ENCODE measurements around the gene DYSF.

Gene DYSF

DNA sequence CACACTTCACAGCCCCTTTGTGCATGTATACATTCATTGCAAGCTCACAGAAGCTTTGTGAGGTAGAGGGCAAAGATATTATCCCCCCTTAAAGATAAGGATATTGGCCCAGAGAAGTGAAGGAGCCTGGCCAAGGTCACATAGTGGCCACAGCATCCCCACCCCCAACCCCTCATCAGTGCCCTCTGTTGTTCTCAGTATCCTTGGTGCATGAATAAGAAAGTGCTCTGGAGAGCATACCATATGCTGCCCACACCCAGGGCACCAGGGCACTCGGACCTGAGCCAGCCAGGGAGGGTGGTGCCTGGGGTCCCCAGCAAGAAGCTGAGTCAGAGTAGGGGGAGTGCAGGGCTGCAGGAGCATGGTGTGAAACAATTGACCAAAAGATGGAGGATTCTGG is 3.3 kb downstream of the DYSF start:
- DNase-seq (ENCODE audit: low read depth, low spot score) = peak; percentile 22

DNA sequence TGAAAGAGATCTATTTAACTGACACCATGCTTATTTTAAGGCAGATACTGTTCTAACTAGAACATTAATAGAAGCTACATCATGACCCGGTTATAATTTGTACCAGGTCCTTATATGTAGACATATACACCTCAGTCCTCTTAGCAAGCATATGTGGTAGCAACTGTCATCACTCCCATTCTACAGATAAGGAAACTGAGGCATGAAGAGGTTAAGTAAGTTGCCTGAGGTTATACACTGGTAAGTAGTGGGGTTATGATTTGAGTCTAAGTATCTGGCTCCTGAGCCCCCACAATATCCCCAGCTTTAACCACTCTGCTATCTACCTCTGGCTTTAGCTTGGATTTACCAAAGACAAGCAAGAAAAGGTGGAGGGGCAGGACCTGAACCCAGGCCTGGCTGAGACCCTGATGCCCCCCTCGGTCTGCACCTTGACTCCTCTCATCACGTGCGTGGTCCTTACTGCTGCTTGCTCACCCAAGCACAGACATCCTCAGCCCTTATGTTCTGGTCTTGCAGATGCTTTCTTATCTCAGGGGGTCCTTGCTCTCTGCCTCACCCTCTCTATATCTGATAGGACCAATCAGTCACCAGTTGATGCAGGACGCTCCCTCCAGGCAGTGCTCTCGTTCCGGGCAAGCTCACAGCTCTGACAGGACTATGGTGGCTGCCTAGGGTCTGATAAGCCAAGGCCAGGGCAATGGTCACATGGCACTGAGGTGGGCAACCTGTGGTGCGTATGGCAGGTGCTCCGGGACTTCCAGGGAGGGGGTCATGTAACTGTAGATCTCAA is 4.0 kb downstream of the DYSF start:
- DNase-seq (ENCODE audit: low read depth, low spot score) = no peak

DNA sequence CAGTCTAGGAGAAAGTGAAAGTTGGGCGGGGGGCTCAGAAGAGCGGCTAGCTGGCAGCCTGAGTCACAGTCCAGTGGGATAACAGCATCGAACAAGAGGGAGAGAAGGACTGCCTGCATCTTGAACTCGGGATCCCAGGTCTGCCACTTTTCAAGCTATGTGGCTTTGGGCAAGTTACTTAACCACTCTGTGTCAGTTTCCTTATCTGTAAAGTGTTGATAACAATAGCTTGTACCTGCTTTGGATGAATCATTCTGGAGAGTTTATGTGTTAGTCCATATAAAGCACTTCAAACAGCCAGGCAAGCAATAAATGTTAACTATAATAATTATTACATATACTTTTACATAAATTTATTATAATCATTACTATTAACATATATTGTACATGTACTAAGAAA is 4.6 kb downstream of the DYSF start:
- DNase-seq (ENCODE audit: low read depth, low spot score) = peak; percentile 10

DNA sequence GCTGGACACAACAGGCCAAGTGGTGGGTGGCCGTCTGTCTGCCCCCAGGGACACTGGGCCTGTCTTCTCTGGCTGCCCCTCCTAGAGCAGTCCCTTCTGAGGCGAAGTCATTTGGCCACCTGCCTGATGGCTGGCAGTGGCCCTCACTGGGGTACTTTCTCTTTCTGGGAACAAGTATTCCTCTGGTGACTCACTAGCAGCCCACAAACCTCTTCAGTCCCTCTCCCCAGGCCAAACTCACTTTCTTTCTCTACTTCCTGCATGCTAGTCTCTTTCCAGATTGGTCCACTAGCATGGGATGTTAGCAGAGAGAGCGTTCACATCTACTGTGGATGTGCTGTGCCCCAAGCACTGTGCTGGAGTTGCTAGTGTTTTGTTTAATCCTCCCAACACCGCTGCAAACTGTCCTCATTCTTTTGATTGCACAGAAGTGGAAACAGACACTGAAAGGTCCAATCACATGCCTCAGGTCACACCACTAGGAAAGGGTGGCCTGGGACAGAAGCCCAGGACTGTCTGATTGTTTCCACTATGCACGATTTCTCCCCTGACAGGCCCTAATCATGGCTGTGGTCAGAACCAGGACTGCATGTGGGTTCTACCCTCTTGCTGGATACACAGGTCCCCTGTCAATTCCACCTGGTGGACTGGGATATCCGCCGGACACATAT is 5.2 kb downstream of the DYSF start:
- DNase-seq (ENCODE audit: low read depth, low spot score) = peak; percentile 84

DNA sequence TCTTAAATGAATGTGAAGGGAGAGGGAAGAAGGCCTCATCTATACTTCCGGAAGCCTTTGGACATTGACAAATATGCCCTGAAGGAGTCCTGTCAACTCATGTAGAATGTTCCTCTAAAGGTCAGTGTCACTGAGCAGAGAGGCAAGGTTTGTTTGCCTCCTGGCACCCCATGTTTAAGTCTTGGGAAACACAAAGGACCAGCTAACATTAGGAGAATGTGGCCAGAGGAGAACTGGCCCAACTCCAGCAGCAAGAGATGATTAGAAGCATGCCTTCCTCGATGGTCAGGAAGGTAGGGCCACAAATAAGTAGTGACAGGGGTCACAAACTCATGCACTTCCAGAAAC is 5.7 kb downstream of the DYSF start:
- no peak for DNase-seq (ENCODE audit: low read depth, low spot score)

DNA sequence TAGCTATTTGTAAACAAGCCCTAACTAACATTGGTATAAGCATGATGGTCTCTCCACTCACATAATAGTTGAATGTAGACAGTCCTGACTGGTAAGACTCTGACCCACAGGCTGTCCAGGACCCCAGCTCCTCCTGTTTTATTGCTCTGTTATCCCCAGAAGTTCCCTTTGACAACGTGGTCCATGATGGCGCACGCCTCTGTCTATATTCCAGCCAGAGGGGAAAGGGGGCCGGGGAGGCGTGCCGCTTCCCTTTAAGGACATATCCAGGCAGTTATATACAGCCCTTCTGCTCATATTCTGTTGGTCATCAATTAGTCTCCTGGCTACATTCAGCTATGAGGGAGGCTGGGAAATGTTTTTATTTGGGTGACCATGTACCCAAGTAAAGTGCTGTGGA is 6.7 kb downstream of the DYSF start:
- no peak for DNase-seq (ENCODE audit: low read depth, low spot score)

DNA sequence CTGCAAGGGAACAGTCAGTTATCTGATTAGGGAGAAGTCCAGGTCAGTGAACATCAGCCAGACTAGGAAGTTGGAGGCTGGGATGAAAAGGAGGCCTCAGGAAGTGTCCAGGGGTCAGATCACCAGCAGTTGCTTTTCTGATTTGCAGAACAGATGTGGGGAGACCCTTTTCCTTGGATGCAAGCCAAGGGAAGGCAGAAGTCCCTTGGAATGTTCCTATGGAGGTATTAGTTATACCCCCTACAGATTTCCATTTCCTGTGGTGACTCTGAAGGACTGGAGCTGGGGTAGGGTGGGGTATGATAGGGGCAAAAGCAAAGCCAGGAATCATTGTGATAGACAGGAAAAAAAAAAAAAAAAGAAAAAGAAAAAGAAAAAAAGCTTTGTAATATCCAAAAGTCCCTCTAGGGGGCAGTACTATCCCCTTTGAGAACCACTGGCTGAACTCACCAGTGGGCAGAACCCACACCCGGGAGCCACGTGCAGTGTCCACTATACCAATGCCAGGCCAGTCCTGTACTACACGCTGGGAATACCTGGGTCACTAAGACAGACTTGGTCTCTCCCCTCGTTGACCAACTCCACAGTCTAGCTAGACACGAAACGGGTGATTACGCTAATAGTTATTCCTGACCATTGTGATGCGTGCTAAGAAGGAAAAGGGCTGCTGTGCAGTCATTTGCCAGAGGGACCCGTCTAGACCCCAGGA is 7.4 kb downstream of the DYSF start:
- DNase-seq (ENCODE audit: low read depth, low spot score) = no peak

DNA sequence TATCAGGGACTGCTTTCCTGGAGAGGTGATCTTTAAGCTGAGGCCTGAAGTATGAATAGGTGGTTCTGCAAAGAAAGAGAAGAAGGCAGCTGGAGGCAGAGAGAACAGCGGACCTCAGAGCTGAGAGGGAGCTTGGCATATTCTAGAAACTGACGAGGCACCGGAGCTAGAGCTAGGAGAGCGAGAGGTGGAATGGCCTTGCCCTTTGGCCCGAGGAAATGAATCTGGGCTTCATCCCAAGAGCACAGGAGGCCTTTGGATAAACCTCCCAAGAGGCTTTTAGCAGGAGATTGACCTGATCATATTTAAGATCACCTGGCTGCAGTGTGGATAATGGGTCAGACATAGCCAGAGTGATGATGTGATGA is 7.9 kb downstream of the DYSF start:
- DNase-seq (ENCODE audit: low read depth, low spot score) = no peak

DNA sequence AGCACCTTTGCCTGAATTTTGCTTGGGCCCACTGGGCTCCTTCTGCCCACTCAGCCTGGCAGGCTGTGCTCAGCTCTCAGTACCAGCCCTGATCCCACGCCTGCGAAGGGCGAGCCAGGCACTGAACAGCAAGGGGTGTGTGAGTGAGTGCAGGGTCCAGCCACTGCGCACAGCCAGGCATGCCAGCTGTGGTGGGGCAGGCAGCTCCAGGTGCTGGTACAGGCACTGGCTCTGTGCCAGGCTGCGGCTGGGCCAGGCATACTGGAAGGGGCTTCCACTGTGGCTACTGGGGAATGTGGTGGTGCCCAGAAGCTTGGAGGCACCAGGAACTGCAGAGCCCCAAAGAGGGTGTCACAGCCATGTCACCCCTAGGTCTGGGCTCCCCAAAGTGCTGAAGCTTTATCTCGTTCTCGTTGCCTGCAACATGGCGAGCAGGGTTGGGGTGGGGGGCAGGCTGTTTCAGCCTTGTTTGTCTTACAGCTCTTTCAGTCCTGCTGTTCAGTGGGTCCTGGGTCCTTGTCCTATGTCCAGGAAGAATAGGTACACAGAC is 8.8 kb downstream of the DYSF start:
- no peak for DNase-seq (ENCODE audit: low read depth, low spot score)

DNA sequence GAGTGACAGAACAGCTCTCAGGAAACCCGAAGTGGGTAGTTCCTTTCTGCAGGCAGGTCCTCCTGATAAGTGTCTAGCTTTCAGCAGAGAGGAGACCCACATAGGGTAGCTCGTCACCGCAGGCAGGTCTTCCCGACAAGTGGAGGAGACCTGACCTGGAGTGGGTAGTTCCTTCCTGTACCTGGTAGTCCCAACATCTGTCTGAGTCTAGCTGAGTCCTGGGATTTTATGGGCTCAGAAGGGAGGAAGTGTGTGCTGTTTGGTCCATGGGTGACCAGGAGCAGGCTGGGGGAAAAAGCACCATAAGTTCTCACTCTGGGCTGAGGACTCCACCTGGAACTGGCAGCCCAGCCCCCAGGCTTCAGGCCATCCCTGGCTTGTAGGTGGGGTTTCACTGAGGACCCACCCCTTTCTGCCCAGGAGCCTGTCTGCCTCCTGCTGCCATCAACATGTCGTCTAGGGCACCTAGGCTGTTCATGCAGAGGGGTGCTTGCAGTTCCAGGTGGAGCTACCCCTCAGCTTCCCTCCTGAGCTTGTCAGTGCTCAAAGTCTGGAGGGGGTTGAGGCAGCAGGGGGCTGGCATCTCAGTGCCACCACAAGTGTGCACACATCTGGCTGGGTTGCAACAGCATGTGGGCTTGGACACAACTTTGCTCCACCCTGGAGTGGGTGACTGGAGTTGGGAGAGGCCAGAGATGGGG is 9.4 kb downstream of the DYSF start:
- no peak for DNase-seq (ENCODE audit: low read depth, low spot score)

DNA sequence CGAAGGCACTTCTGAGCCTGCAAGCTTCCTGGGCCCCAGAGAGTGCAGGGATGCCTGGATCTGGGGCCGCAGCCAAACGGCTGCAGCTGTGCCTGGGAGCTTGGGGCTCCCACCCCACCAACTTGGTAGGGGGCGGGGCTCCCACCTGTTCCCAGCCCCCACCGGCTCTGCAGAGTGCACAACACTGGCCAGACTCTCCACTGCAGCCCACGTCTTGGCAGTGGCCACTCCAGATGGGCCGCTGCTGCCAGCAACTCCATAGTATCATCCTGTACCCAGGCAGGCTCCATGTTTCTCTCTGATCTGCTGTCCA is 9.9 kb downstream of the DYSF start:
- DNase-seq (ENCODE audit: low read depth, low spot score) = no peak

DNA sequence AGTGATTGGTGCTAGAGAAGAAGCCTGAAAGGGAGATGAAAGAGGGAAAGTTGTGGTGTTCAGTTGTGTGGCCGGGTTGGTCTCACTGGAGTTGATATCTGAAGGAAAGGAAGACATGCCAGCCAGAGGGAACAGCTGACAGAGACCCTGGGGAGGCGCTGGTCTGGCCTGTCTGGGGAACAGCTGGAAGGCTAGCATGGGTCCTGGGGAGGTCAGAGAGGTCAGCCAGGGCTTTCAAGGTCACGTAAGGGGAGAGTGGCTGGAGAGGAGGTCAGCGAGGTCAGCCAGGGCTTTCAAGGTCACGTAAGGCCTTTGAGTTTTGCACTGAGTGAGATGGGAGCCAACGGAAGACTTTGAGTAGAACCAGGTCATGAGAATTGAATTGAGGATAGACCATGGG is 11.0 kb downstream of the DYSF start:
- DNase-seq (ENCODE audit: low read depth, low spot score) = no peak

DNA sequence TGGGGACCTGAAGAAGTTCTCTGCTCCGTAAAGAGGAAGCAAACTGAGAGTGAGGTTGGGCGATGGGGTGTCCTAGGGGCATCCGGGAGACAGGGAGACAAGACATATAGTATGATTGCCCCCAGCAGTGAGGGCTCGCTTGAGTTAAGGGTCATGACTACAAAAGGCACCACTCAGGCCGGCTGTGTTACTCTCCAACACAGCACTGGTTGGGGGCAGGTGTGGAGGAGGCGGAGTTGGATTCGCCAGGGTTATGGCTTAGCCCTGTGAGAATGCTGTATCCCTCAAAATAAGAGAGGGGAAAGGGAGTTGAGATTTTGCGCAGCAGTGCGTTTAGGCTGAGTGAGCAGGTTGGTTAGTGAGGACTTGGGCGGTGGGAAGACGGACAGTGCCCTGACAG is 12.0 kb downstream of the DYSF start:
- DNase-seq (ENCODE audit: low read depth, low spot score) = no peak

DNA sequence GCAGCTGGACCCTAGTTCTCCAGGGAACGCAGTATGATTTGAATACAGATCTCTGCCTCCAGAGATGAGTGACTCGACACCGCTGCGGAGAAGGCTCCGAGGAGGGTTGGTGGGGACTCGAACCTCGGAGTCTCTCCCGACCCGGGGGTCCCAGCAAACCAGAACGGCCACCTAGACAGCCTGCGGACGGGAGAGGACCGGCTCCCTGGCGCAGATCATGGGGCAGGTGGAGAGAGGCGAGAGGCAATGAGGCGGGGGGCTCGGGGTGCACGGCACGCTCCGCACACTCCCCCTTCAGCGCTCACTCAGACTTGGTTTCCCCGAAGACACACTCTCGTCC is 12.6 kb downstream of the DYSF start:
- no peak for DNase-seq (ENCODE audit: low read depth, low spot score)

DNA sequence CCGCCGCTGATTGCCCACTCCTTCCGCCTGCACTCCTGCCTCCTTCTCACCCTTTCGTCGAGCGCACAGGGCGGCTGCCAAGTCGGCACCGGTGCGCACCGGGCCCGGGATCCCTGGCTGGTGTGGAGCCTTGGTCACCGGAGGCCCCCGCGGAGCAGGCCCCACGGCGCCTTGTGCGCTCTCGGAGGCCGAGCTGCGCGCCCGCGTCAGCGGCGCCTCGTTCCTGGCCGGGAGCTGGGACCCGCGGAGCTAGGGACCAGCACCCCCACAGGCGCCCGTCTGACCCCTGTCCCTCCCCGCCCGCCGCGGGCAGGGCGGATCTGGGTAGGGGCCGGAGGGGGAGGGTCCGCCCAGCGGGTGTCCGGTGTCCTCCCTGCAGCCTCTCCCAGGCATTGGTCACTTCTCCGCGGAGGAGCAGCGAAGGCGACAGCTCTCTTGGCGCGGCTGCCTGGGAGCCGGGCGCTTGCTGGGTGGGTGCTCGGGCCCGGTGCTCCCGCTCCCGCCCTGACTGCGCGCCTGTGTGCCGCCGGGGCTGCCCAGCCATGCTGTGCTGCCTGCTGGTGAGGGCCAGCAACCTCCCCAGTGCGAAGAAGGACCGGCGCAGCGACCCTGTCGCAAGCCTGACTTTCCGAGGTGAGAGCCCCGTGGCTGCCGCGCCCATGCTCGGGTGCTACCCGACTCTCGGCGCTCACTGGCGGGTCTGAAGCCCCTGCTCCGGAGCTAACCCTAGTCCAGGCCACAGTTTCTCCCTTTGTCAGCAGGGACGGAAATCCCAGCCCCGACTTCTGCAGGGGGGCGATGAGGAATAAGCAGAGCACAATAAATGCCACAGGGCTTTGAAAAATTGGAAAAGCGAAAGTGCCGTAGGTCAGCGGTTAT is 13.2 kb downstream of the DYSF start:
- peak; percentile 67 for DNase-seq (ENCODE audit: low read depth, low spot score)

DNA sequence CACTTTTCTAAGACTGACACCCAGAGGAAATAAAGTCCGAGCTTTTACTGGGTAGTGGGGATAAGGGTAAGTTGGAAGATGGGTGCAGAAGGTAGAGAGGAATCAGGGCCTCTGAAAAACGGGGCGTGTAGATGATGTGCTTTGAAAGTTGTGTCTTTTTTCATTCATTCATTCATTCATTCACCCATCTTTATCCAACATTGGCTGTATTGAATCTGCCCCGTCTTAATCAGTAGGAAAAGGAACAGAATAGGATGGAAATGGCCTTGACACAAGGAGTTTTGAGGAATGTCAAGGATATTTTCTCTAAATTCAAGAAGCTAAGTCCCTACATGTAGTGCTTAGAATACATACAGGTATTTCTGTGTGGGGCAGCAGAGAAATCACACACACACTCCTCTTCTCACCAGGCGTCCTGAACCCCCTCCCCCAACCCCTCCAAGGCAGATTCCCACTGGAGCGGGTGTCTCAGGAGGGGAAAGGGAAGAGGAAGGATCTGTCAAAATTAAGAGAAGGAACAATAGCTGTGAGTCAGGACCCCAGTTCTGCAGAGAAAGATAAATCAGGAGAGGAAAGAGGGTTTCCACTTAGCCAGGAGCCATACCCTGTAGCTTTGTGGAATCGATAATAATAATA is 13.9 kb downstream of the DYSF start:
- DNase-seq (ENCODE audit: low read depth, low spot score) = no peak

DNA sequence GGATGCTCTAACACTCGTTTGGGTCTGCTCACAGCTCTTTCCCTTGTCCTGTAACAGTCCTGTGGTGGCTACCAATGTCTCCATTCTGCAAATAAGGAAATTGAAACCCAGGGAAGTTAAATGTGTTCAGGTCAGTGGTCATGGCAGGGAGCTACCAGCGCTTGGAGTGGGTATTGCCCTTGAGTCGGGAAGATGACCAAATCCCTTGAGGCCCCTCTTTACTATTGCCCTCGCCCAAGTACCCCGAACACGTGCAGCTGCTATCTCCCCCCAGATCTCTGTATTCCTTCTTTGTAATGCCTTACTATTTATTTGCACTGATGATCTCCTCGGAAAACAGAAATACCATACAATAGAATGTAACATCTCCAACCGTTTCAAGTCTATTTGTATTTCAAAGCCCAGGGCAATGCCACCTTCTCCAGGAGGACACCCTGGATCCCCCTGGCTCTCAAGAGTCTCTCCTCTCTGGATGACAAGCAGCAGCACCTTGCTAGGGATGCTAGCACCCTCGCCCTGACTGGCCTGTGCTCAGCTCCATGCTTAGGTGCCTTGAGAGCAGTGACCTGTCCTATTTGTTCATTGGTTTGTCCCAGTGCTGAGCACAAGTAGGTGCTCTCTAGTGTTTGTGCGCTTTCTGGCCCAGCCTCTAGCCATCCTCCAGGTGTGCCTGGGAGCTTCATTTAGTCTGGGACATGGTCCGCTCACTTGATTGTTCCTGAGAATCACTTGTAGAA is 15.1 kb downstream of the DYSF start:
- no peak for DNase-seq (ENCODE audit: low read depth, low spot score)

DNA sequence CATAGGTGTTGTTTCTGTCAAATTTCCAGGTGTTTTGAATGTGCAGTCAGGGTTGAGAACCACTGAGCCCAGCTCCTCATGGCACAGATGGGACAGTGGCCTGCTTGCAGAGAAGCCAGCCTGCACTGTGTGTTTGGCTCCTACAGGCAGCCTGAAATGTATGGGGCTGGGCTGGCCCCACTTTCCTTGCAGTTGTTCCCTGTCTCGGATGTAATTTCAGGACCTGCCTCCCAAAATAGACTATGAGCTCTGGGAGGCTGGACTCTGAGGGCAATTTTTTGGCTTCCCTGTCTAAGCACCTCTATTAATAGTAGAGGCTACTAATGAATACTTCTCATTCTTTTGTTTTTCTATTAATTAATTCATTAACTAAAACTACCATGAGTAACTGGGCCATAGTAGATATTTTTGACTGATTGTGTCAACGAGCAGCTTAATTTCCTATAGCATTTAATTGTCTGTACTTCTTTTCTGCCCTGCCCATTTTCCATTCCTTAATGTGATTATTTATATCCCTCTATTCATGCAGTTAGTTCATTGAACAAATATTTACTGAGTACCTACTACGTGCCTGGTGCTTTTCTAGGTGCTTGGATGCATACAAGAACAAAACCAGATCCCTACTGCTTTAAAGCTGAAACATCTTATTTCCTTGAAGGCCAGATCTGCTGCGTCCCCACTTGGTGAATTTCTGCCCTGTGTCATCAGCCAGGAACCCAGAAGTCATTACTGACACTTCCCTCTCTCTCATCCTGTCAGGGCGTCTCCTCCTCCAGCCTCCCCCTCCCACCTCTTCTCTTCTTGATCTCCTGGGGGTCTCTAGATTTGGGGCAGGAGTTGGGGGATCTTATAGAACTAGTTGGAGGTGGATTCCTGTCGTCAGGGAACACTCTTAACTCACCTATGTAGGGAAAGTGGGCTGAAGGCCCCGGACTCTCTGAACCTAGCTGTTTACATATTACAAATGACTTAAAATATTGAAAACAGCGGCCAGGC is 16.3 kb downstream of the DYSF start:
- DNase-seq (ENCODE audit: low read depth, low spot score) = no peak

DNA sequence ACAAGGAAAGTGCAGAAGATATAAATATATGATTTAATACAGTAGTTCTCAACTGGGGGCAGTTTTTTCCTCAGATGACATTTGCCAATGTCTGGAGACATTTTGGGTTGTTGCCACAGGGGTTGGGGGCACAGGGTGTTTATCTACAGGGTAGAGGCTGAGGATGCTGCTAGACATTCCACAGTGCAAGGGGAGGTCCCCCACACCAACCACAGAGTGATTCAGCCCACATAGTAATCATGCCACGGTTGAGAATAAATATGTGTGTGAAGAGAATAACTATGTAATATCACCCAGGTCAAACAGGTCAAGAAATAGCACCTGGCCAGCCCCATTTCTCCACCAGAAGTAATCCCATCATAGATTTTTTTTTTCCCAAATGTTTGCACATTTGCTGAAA is 17.9 kb downstream of the DYSF start:
- DNase-seq (ENCODE audit: low read depth, low spot score) = peak; percentile 87

Measured in astrocyte of the hippocampus (primary cell).